ENCODE results near the gene ADAT1.

Gene ADAT1

GRCh38 chr16:75555707-75556430 is 67.2 kb downstream of the ADAT1 start, which contains the start of gene TMEM231:
Gene TMEM231, minus strand, starts transcription at chr16:75556252. Its CDS starts 43 bp downstream, at chr16:75556209.
- TF ChIP-seq, protein P1, sequence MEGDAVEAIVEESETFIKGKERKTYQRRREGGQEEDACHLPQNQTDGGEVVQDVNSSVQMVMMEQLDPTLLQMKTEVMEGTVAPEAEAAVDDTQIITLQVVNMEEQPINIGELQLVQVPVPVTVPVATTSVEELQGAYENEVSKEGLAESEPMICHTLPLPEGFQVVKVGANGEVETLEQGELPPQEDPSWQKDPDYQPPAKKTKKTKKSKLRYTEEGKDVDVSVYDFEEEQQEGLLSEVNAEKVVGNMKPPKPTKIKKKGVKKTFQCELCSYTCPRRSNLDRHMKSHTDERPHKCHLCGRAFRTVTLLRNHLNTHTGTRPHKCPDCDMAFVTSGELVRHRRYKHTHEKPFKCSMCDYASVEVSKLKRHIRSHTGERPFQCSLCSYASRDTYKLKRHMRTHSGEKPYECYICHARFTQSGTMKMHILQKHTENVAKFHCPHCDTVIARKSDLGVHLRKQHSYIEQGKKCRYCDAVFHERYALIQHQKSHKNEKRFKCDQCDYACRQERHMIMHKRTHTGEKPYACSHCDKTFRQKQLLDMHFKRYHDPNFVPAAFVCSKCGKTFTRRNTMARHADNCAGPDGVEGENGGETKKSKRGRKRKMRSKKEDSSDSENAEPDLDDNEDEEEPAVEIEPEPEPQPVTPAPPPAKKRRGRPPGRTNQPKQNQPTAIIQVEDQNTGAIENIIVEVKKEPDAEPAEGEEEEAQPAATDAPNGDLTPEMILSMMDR (IDR thresholded peaks at IDR 0.05; ENCODE audit: insufficient read depth, missing control alignments): no peak
- FAIRE-seq (no peak), DNase-seq (ENCODE audit: insufficient read length, low spot score) (peak; percentile 55)

DNA sequence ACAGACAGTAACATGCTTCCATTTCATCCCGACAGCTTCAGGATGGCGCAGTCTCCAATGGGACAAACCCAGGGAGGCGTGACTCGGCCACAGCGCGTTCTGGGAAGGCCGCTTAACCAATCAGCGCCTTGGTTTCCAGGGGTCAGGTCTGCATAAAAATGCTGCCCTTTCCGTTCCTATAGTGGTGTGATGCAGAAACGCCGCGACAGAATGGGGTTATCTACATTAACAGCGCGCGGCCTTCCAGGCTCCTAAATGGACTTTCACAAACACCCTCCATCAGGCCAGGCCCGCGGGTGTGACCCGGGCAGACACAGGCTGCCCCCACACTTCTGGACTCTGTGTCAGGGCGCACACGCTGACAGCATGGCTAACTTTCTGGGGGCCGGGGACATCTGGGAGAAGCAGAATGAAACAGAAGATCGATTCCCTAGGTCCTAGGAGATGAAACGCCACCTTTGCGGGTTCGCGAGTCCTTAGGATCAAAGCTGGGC is 67.8 kb downstream of the ADAT1 start:
- no peak for FAIRE-seq
- TF ChIP-seq, protein P1 (IDR thresholded peaks at IDR 0.05; ENCODE audit: insufficient read depth, missing control alignments): no peak
- DNase-seq (ENCODE audit: insufficient read length, low spot score): no peak

- DNase-seq (ENCODE audit: insufficient read length, low spot score) (no peak), FAIRE-seq (no peak)
- TF ChIP-seq, protein P1 (IDR thresholded peaks at IDR 0.05; ENCODE audit: insufficient read depth, missing control alignments): no peak
Observed at GRCh38 chr16:75552951-75553350, 70.1 kb downstream of the ADAT1 start.

- no peak for DNase-seq (ENCODE audit: insufficient read length, low spot score)
- FAIRE-seq: no peak
- TF ChIP-seq, protein P1 (IDR thresholded peaks at IDR 0.05; ENCODE audit: insufficient read depth, missing control alignments): peak; percentile 16
Observed at GRCh38 chr16:75550211-75550662, 72.8 kb downstream of the ADAT1 start.
